GM19238 (cell line): ENCODE results near the gene SF3A2.
"Not testable (repeated sequence)": the region's sequence is repeated elsewhere in the genome, so short reads cannot be mapped to it uniquely, and the experiment has no call there.

Experiments used
- DNase-seq: peaks from one replicate; pipeline ENCODE4 v3.0.0; 2011; ENCODE audit warnings: low spot score; ENCODE audit not compliant: insufficient read length

The SF3A2 gene

GRCh38 chr19:2236314-2237050 lies at the start of gene SF3A2, which contains the start of gene PLEKHJ1:
Gene SF3A2 (plus strand): TSS chr19:2236824. CDS start chr19:2243419, 6,595 bp downstream.
Gene PLEKHJ1 (minus strand): TSS chr19:2236329. CDS start chr19:2236248, 81 bp downstream.
- peak; percentile 100 for DNase-seq

GRCh38 chr19:2187159-2187558 lies 49.5 kb upstream of the SF3A2 start:
- DNase-seq, result no peak

GRCh38 chr19:2188708-2189385 lies 47.8 kb upstream of the SF3A2 start:
- no peak for DNase-seq

GRCh38 chr19:2189880-2190279 lies 46.7 kb upstream of the SF3A2 start:
- DNase-seq, result no peak

GRCh38 chr19:2190848-2191455 lies 45.7 kb upstream of the SF3A2 start:
- DNase-seq, result no peak

GRCh38 chr19:2191456-2192310 lies 44.9 kb upstream of the SF3A2 start:
- DNase-seq, result no peak

GRCh38 chr19:2192862-2193261 lies 43.8 kb upstream of the SF3A2 start:
- no peak for DNase-seq

GRCh38 chr19:2193807-2194206 lies 42.8 kb upstream of the SF3A2 start:
- DNase-seq, result no peak

- DNase-seq, result no peak
Observed at GRCh38 chr19:2194513-2195078, 42.0 kb upstream of the SF3A2 start.

- no peak for DNase-seq
Observed at GRCh38 chr19:2195361-2195760, 41.3 kb upstream of the SF3A2 start.

GRCh38 chr19:2195914-2196313 lies 40.7 kb upstream of the SF3A2 start:
- DNase-seq, result no peak

- no peak for DNase-seq
Observed at GRCh38 chr19:2197270-2197669, 39.4 kb upstream of the SF3A2 start.

GRCh38 chr19:2198317-2198716 lies 38.3 kb upstream of the SF3A2 start:
- DNase-seq, result no peak

GRCh38 chr19:2199215-2199614 lies 37.4 kb upstream of the SF3A2 start:
- peak; percentile 39 for DNase-seq

- DNase-seq, result no peak
Observed at GRCh38 chr19:2199861-2200623, 36.6 kb upstream of the SF3A2 start.

GRCh38 chr19:2200624-2201294 lies 35.9 kb upstream of the SF3A2 start:
- DNase-seq, result not testable (repeated sequence)

GRCh38 chr19:2201473-2202148 lies 35.0 kb upstream of the SF3A2 start:
- DNase-seq, result no peak

GRCh38 chr19:2202366-2202765 lies 34.3 kb upstream of the SF3A2 start:
- no peak for DNase-seq

- no peak for DNase-seq
Observed at GRCh38 chr19:2207008-2207407, 29.6 kb upstream of the SF3A2 start.
